Breast epithelium (tissue), 3 donors: Measurements from ENCODE around the gene IQSEC3.

Source experiments
- CTCF ChIP-seq, 3 donors: fragments of 450-650 bp; IDR thresholded peaks; one replicate each; pipeline ENCODE4 v1.5.1; 2016 to 2017; ENCODE audit warnings: antibody characterized with exemption in 3 of 3, mild to moderate bottlenecking in 3 of 3, moderate library complexity in 3 of 3
- POLR2A ChIP-seq: fragments of 450-650 bp; IDR thresholded peaks from one replicate; pipeline ENCODE4 v1.6.1; 2016; ENCODE audit warnings: antibody characterized with exemption, mild to moderate bottlenecking, moderate library complexity

- TF ChIP-seq POLR2A (no peak), CTCF (IDR thresholded peaks at IDR 0.05) (no peak)
Measured at GRCh38 chr12:85191-85666, 18.7 kb downstream of the IQSEC3 start.
